HEK293 (cell line): ENCODE results near the gene CLRN1.

ENCODE experiments used
- CTCF ChIA-PET: fragments of 350-600 bp; formaldehyde crosslinking; extraction: SDS; loops from one replicate; lab custom pipeline; 2021; ENCODE audit warnings: antibody characterized with exemption; lab: Yijun Ruan, JAX
- POLR2A ChIA-PET: fragments of 300-600 bp; formaldehyde crosslinking; extraction: SDS; loops from one replicate; lab custom pipeline; 2020; ENCODE audit warnings: antibody characterized with exemption, inconsistent platforms; lab: Yijun Ruan, JAX
- H3K27ac ChIP-seq: fragments of 200-500 bp; sonication (Bioruptor generic); 2 replicates; pipeline ENCODE4 v1.5.1; 2014; ENCODE audit warnings: low read depth, low read length, control low read depth, inconsistent platforms; ENCODE audit errors: extremely low read depth
- H3K36me3 ChIP-seq, 2 experiments: fragments of 200-500 bp in 1 of 2; sonication (Bioruptor generic) in 1 of 2; 1 replicate in 1 of 2; 2 replicates in 1 of 2; pipeline ENCODE4 v1.5.1; 2014 to 2017; ENCODE audit warnings: inconsistent platforms in 2 of 2, low read length in 2 of 2; ENCODE audit not compliant: control insufficient read depth in 2 of 2, insufficient read depth in 1 of 2
- H3K4me1 ChIP-seq: fragments of 200-500 bp; sonication (Bioruptor generic); 2 replicates; pipeline ENCODE4 v1.5.1; 2014; ENCODE audit warnings: mild to moderate bottlenecking, low read length, inconsistent platforms; ENCODE audit not compliant: control insufficient read depth, insufficient read depth
- H3K4me3 ChIP-seq: 2 replicates; pipeline ENCODE4 v1.5.1; 2011; ENCODE audit warnings: low read depth, mild to moderate bottlenecking, control low read depth, low read length, moderate library complexity
- H3K9me3 ChIP-seq: fragments of 200-500 bp; sonication (Bioruptor generic); 2 replicates; pipeline ENCODE4 v1.5.1; 2014; ENCODE audit warnings: low read depth, low read length, inconsistent platforms; ENCODE audit not compliant: control insufficient read depth, insufficient read depth
- BCL11A ChIP-seq: fragments of 450-650 bp; formaldehyde crosslinking; IDR thresholded peaks from 2 replicates; pipeline ENCODE4 v1.5.1; 2016; ENCODE audit warnings: low read depth, missing biosample characterization, missing genetic modification characterization
- PATZ1 ChIP-seq: fragments of 450-650 bp; formaldehyde crosslinking; IDR thresholded peaks from 2 replicates; pipeline ENCODE4 v1.5.1; 2016; ENCODE audit warnings: missing biosample characterization, missing genetic modification characterization
- ZBTB49 ChIP-seq: fragments of 450-650 bp; formaldehyde crosslinking; IDR thresholded peaks from 2 replicates; pipeline ENCODE4 v1.5.1; 2016; ENCODE audit warnings: missing biosample characterization, missing genetic modification characterization, low read depth
- ZEB2 ChIP-seq: fragments of 450-650 bp; formaldehyde crosslinking; IDR thresholded peaks from 2 replicates; pipeline ENCODE4 v1.5.1; 2016; ENCODE audit warnings: missing biosample characterization, missing genetic modification characterization
- ZNF132 ChIP-seq: fragments of 450-650 bp; formaldehyde crosslinking; IDR thresholded peaks from 2 replicates; pipeline ENCODE4 v1.5.1; 2017; ENCODE audit warnings: missing biosample characterization, missing genetic modification characterization, borderline replicate concordance
- ZNF280C ChIP-seq: fragments of 450-650 bp; formaldehyde crosslinking; IDR thresholded peaks from 2 replicates; pipeline ENCODE4 v1.5.1; 2016; ENCODE audit warnings: missing biosample characterization, missing genetic modification characterization
- ZNF488 ChIP-seq: fragments of 450-650 bp; formaldehyde crosslinking; IDR thresholded peaks from 2 replicates; pipeline ENCODE4 v1.5.1; 2016; ENCODE audit warnings: missing biosample characterization, missing genetic modification characterization
- ZNF501 ChIP-seq: fragments of 450-650 bp; formaldehyde crosslinking; IDR thresholded peaks from 2 replicates; pipeline ENCODE4 v1.5.1; 2016; ENCODE audit warnings: missing biosample characterization, missing genetic modification characterization
- ZNF529 ChIP-seq: fragments of 450-650 bp; formaldehyde crosslinking; IDR thresholded peaks from 2 replicates; pipeline ENCODE4 v1.5.1; 2017; ENCODE audit warnings: missing genetic modification characterization, missing biosample characterization; ENCODE audit not compliant: insufficient replicate concordance
- ZNF530 ChIP-seq: fragments of 450-650 bp; formaldehyde crosslinking; IDR thresholded peaks from 2 replicates; pipeline ENCODE4 v1.5.1; 2016; ENCODE audit warnings: low read depth, missing biosample characterization, missing genetic modification characterization
- ZNF549 ChIP-seq: fragments of 450-650 bp; IDR thresholded peaks from 2 replicates; pipeline ENCODE4 v1.5.1; 2018; ENCODE audit warnings: missing biosample characterization, missing genetic modification characterization, mild to moderate bottlenecking, inconsistent platforms, moderate library complexity
- ZNF580 ChIP-seq: fragments of 450-650 bp; formaldehyde crosslinking; IDR thresholded peaks from 2 replicates; pipeline ENCODE4 v1.5.1; 2016; ENCODE audit warnings: missing biosample characterization, missing genetic modification characterization
- ZNF621 ChIP-seq: fragments of 450-650 bp; formaldehyde crosslinking; IDR thresholded peaks from 2 replicates; pipeline ENCODE4 v1.5.1; 2017; ENCODE audit warnings: missing biosample characterization, missing genetic modification characterization
- ZNF660 ChIP-seq: fragments of 450-650 bp; IDR thresholded peaks from 2 replicates; pipeline ENCODE4 v1.5.1; 2018; ENCODE audit warnings: missing biosample characterization, mild to moderate bottlenecking, missing genetic modification characterization
- ZNF707 ChIP-seq: fragments of 450-650 bp; formaldehyde crosslinking; IDR thresholded peaks from 2 replicates; pipeline ENCODE4 v1.5.1; 2016; ENCODE audit warnings: missing biosample characterization, missing genetic modification characterization
- ZSCAN16 ChIP-seq: fragments of 450-650 bp; formaldehyde crosslinking; IDR thresholded peaks from 2 replicates; pipeline ENCODE4 v1.5.1; 2016; ENCODE audit warnings: missing biosample characterization, missing genetic modification characterization
- ZSCAN18 ChIP-seq: fragments of 450-650 bp; formaldehyde crosslinking; IDR thresholded peaks from 2 replicates; pipeline ENCODE4 v1.5.1; 2016; ENCODE audit warnings: missing biosample characterization, missing genetic modification characterization
- ZSCAN5A ChIP-seq: fragments of 450-650 bp; formaldehyde crosslinking; IDR thresholded peaks from 2 replicates; pipeline ENCODE4 v1.5.1; 2016; ENCODE audit warnings: missing biosample characterization, missing genetic modification characterization

The CLRN1 gene

GRCh38 chr3:151015181-151015580, 42.7 kb upstream of the CLRN1 start (continued):
- TF ChIP-seq ZNF488 (tag by site-specific recombination) (no peak), ZSCAN16 (tag by site-specific recombination) (no peak), ZSCAN5A (no peak), ZSCAN18 (tag by site-specific recombination) (no peak)

- H3K4me1 ChIP-seq, result no peaks in the 10 kb centered on the region
- TF ChIP-seq ZEB2 (tag by site-specific recombination) (no peak), ZNF132 (tag by site-specific recombination) (no peak), ZNF621 (tag by site-specific recombination) (no peak), ZNF707 (no peak), BCL11A (tag by site-specific recombination) (no peak), PATZ1 (tag by site-specific recombination) (no peak), ZNF530 (tag by site-specific recombination) (no peak), ZNF488 (tag by site-specific recombination) (no peak), ZNF660 (no peak), ZNF549 (tag by site-specific recombination) (no peak), ZNF580 (tag by site-specific recombination) (no peak), ZNF501 (tag by site-specific recombination) (no peak), ZNF280C (tag by site-specific recombination) (no peak), ZNF529 (no peak), ZBTB49 (no peak)
- ChIA-PET CTCF (interaction anchor here (1.1 kb wide), 1 partner anchor 18 kb away, joined by 4 read pairs; no protein-coding TSS in a partner anchor), POLR2A (no interaction called here)
- no peak overlapping the region for H3K27ac ChIP-seq
- H3K9me3 ChIP-seq, result no peaks in the 10 kb centered on the region
- H3K4me3 ChIP-seq, result no peak overlapping the region
- no peaks in the 10 kb centered on the region for H3K36me3 ChIP-seq
These were observed 42.0 kb upstream of the CLRN1 start for GRCh38 chr3:151014501-151015018.
